DMS79 treated with DMSO at 0.1 percent for 48 hours (cell line): ENCODE measurements around the gene DLAT.
A peak's percentile ranks its signal among the peaks of the same experiment; 100 is the strongest.
"Not testable (repeated sequence)": the region's sequence is repeated elsewhere in the genome, so short reads cannot be mapped to it uniquely, and the experiment has no call there.

Experiments
- DNase-seq: peaks from one replicate; lab custom pipeline; 2025; lab: John Stamatoyannopoulos, UW

Gene DLAT

GRCh38 chr11:112005422-112006094 lies 19.6 kb upstream of the DLAT start:
- no peak for DNase-seq

- DNase-seq: not testable (repeated sequence)
Measured at GRCh38 chr11:112006095-112006441, 19.1 kb upstream of the DLAT start.

- not testable (repeated sequence) for DNase-seq
Measured at GRCh38 chr11:112011451-112011850, 13.8 kb upstream of the DLAT start.

- DNase-seq: no peak
Measured at GRCh38 chr11:112012874-112013273, 12.3 kb upstream of the DLAT start.

GRCh38 chr11:112013497-112014164 lies 11.6 kb upstream of the DLAT start:
- no peak for DNase-seq

- DNase-seq: no peak
Measured at GRCh38 chr11:112016088-112016764, 9.0 kb upstream of the DLAT start.

GRCh38 chr11:112016765-112017376 lies 8.3 kb upstream of the DLAT start:
- DNase-seq: no peak

- no peak for DNase-seq
Measured at GRCh38 chr11:112017538-112017937, 7.7 kb upstream of the DLAT start.

GRCh38 chr11:112019066-112019465 lies 6.1 kb upstream of the DLAT start:
- DNase-seq: no peak

GRCh38 chr11:112023104-112023503 lies 2.1 kb upstream of the DLAT start:
- no peak for DNase-seq

- peak; percentile 80 for DNase-seq
Measured at GRCh38 chr11:112024178-112024772, 933 bp upstream of the DLAT start.

GRCh38 chr11:112025707-112026106 lies 499 bp downstream of the DLAT start:
- peak; percentile 26 for DNase-seq

GRCh38 chr11:112026784-112027410 lies 1.7 kb downstream of the DLAT start:
- DNase-seq: not testable (repeated sequence)

GRCh38 chr11:112029460-112029859 lies 4.3 kb downstream of the DLAT start:
- DNase-seq: no peak

GRCh38 chr11:112033902-112034301 lies 8.7 kb downstream of the DLAT start:
- DNase-seq: no peak

GRCh38 chr11:112037527-112037926 lies 12.3 kb downstream of the DLAT start:
- DNase-seq: no peak

GRCh38 chr11:112042161-112042960 lies 17.2 kb downstream of the DLAT start:
- no peak for DNase-seq

- no peak for DNase-seq
Measured at GRCh38 chr11:112042961-112043304, 17.7 kb downstream of the DLAT start.

GRCh38 chr11:112044961-112045360 lies 19.8 kb downstream of the DLAT start:
- no peak for DNase-seq

GRCh38 chr11:112046647-112047046 lies 21.4 kb downstream of the DLAT start:
- DNase-seq: not testable (repeated sequence)

- not testable (repeated sequence) for DNase-seq
Measured at GRCh38 chr11:112048256-112048655, 23.0 kb downstream of the DLAT start.
